ENCODE results near the gene PCAT6. TPM values are rescaled to one million over a fixed set of nuclear protein-coding genes. Genes with fewer than 3 reads are reported as not detected.

Gene PCAT6
- total RNA-seq, 4 donors from 2014 or later = not detected

GRCh38 chr1:202848191-202848542 is 37.4 kb downstream of the PCAT6 start:
- H3K4me1 ChIP-seq = no peaks in the 10 kb centered on the region
- H3K9me3 ChIP-seq = no peaks in the 10 kb centered on the region
- intact Hi-C loops (cut with DNase I; ENCODE audit: low total_unique reads) = no loop called here
- no peak overlapping the region for H3K4me3 ChIP-seq
- H3K27ac ChIP-seq = no peak overlapping the region
- no peaks in the 10 kb centered on the region for H3K27me3 ChIP-seq
- H3K36me3 ChIP-seq = no peaks in the 10 kb centered on the region
- DNase-seq = no peak
- no peak for TF ChIP-seq CTCF (IDR thresholded peaks at IDR 0.05)
- TF ChIP-seq POLR2A (IDR thresholded peaks at IDR 0.05) = no peak

DNA sequence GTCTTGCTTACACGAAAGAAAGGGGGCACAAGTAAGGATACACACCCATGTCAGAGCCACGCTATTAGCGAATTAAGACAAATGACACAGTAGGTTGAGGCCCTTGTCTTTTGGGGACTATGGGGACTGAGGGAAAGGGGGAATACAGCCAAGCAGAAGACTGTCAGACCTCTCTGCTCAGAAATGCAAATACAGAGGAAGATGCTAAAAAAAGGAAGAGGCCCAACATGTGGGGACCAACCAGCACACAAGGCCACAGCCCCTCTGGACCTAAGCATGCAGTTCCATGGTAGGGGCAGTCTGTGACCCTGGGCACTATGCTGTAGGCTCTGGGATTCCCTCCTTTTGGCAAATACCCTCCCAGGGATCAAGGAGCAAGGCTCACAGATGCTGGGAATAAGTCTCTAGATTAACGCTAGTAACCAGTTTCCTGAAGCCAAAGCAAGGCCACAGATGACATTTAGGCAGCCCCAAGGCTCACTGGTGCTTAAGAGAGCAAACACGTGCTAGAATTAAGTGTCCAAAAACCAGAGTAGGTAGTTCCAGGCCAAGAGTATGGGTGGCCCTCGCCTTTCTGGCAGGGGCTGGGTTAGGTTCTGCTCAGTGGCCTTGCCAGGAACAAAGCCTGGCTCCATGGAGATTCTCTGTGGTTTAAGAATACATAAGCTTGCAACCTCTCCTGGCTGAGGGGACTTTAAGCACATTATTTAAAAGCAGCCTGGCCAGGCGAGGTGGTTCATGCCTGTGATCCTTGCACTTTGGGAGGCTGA is 40.0 kb downstream of the PCAT6 start:
- H3K36me3 ChIP-seq = no peaks in the 10 kb centered on the region
- H3K27ac ChIP-seq = no peak overlapping the region
- H3K4me1 ChIP-seq = no peaks in the 10 kb centered on the region
- DNase-seq = no peak
- intact Hi-C loops (cut with DNase I; ENCODE audit: low total_unique reads) = no loop called here
- no peak for TF ChIP-seq CTCF (IDR thresholded peaks at IDR 0.05)
- no peak for TF ChIP-seq POLR2A (IDR thresholded peaks at IDR 0.05)
- no peaks in the 10 kb centered on the region for H3K9me3 ChIP-seq
- H3K4me3 ChIP-seq = no peak overlapping the region
- no peaks in the 10 kb centered on the region for H3K27me3 ChIP-seq

- TF ChIP-seq POLR2A (IDR thresholded peaks at IDR 0.05) (no peak), CTCF (IDR thresholded peaks at IDR 0.05) (no peak)
- Histone ChIP-seq H3K4me1 (no peaks in the 10 kb centered on the region), H3K27me3 (no peaks in the 10 kb centered on the region), H3K9me3 (no peaks in the 10 kb centered on the region), H3K4me3 (no peak overlapping the region), H3K27ac (no peak overlapping the region), H3K36me3 (no peaks in the 10 kb centered on the region)
- DNase-seq = no peak
- intact Hi-C loops (cut with DNase I; ENCODE audit: low total_unique reads) = no loop called here
Measured at GRCh38 chr1:202852163-202852904, 41.6 kb downstream of the PCAT6 start.

DNA sequence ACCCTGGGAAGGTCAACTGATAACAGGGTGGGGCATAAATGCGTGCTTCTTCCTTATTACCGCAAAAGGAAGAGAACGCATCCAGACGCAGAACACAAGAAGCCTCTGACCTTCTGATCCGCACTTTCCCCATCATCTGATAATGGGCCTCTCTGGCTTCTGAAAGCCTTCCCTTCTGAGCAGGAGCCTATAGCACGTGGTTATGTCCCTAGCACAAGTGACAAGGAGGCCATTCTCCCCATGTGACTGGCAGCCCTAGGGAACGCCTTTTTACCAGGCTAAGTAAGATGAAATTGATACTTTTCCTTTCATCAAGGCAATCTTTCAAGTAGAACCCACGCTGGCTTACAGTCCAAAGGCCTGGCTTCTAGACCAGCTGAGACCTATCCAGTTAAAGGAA is 44.0 kb downstream of the PCAT6 start:
- DNase-seq = no peak
- intact Hi-C loops (cut with DNase I; ENCODE audit: low total_unique reads) = no loop called here
- Histone ChIP-seq H3K27me3 (no peaks in the 10 kb centered on the region), H3K9me3 (no peaks in the 10 kb centered on the region), H3K4me1 (no peaks in the 10 kb centered on the region), H3K27ac (no peak overlapping the region), H3K36me3 (no peaks in the 10 kb centered on the region), H3K4me3 (no peak overlapping the region)
- TF ChIP-seq CTCF (IDR thresholded peaks at IDR 0.05) = no peak
- TF ChIP-seq POLR2A (IDR thresholded peaks at IDR 0.05) = no peak

- Histone ChIP-seq H3K4me1 (no peaks in the 10 kb centered on the region), H3K36me3 (no peaks in the 10 kb centered on the region), H3K27ac (no peak overlapping the region), H3K27me3 (no peaks in the 10 kb centered on the region), H3K9me3 (no peaks in the 10 kb centered on the region), H3K4me3 (no peak overlapping the region)
- no peak for TF ChIP-seq CTCF (IDR thresholded peaks at IDR 0.05)
- intact Hi-C loops (cut with DNase I; ENCODE audit: low total_unique reads) = no loop called here
- no peak for DNase-seq
Measured at GRCh38 chr1:202856014-202856413, 45.3 kb downstream of the PCAT6 start.
